Mesendoderm (in vitro differentiated cells): ENCODE results near the gene SH3TC2.

Source experiments
- DNase-seq: peaks from one replicate; pipeline ENCODE4 v3.0.0; 2013
- H2AK5ac ChIP-seq: 2 replicates; pipeline ENCODE4 v1.6.1; 2013; ENCODE audit warnings: low read length, inconsistent platforms
- H2BK120ac ChIP-seq: 2 replicates; pipeline ENCODE4 v1.6.1; 2013; ENCODE audit warnings: low read depth, mild to moderate bottlenecking, low read length, moderate library complexity, mixed read lengths
- H2BK15ac ChIP-seq: replicated peaks from 2 replicates; pipeline ENCODE4 v1.6.1; 2013; ENCODE audit warnings: low read depth, mild to moderate bottlenecking, moderate library complexity
- H2BK5ac ChIP-seq: 2 replicates; pipeline ENCODE4 v1.6.1; 2013; ENCODE audit warnings: low read length, inconsistent platforms
- H3K18ac ChIP-seq: 2 replicates; pipeline ENCODE4 v1.6.1; 2013; ENCODE audit warnings: mild to moderate bottlenecking, low read length, mixed read lengths
- H3K23ac ChIP-seq: one replicate; pipeline ENCODE4 v1.6.1; 2013; ENCODE audit warnings: low read length
- H3K27ac ChIP-seq: 2 replicates; pipeline ENCODE4 v1.5.1; 2013; ENCODE audit warnings: low read depth, mild to moderate bottlenecking, inconsistent platforms, low read length, moderate library complexity
- H3K27me3 ChIP-seq: 2 replicates; pipeline ENCODE4 v1.6.1; 2013; ENCODE audit warnings: low read length, control low read depth, mild to moderate bottlenecking, inconsistent platforms; ENCODE audit not compliant: insufficient read depth, poor library complexity
- H3K36me3 ChIP-seq: 2 replicates; pipeline ENCODE4 v1.6.1; 2013; ENCODE audit warnings: low read length, inconsistent platforms; ENCODE audit not compliant: control insufficient read depth, insufficient read depth
- H3K4ac ChIP-seq: one replicate; pipeline ENCODE4 v1.6.1; 2013; ENCODE audit warnings: low read depth, mild to moderate bottlenecking, low read length, moderate library complexity
- H3K4me1 ChIP-seq: 2 replicates; pipeline ENCODE4 v1.6.1; 2013; ENCODE audit warnings: low read depth, low read length, inconsistent platforms; ENCODE audit not compliant: control insufficient read depth
- H3K4me2 ChIP-seq: 2 replicates; pipeline ENCODE4 v1.6.1; 2013; ENCODE audit warnings: low read length
- H3K4me3 ChIP-seq: 2 replicates; pipeline ENCODE4 v1.5.1; 2013; ENCODE audit warnings: mild to moderate bottlenecking, low read length
- H3K56ac ChIP-seq: one replicate; pipeline ENCODE4 v1.6.1; 2013; ENCODE audit warnings: low read length
- H3K79me1 ChIP-seq: 2 replicates; pipeline ENCODE4 v1.6.1; 2013; ENCODE audit warnings: low read length, inconsistent platforms
- H3K79me2 ChIP-seq: 2 replicates; pipeline ENCODE4 v1.6.1; 2013; ENCODE audit warnings: mild to moderate bottlenecking, low read length; ENCODE audit not compliant: control insufficient read depth, insufficient read depth
- H3K9ac ChIP-seq: 2 replicates; pipeline ENCODE4 v1.6.1; 2013; ENCODE audit warnings: low read length, inconsistent platforms
- H4K5ac ChIP-seq: one replicate; pipeline ENCODE4 v1.6.1; 2013; ENCODE audit warnings: low read length
- H4K8ac ChIP-seq: one replicate; pipeline ENCODE4 v1.6.1; 2013; ENCODE audit warnings: low read depth, mild to moderate bottlenecking, control low read depth, low read length, moderate library complexity
- WGBS: extraction: QIAGEN DNeasy Blood & Tissue Kit; methylation state at CpG from one replicate; pipeline ENCODE4 v1.1.7; 2013; ENCODE audit warnings: low lambda C conversion rate, missing lambda C conversion rate; ENCODE audit not compliant: insufficient coverage; ENCODE audit errors: extremely low coverage; 5-methylcytosine and 5-hydroxymethylcytosine counted together

SH3TC2 gene

DNA sequence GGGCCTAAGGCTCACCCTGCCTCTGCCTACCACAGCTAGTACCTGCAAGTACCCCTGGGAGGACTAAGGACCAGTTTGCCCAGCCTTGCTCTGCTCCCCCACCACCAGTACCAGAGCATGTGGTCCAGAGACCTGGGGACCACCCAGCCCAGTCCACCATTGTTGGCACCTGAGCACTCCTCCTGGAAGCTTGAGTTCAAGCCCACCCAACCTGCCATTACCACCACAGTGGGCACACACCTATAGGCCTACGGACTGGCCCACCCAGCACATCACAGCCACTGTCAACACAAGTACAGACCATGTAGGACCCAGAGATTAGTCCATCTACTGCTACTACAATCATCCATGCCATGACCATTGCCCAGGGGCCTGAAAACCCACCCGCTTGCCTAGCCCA is 30.8 kb upstream of the SH3TC2 start:
- WGBS = no CpG with 5 or more reads among the region's 2 CpGs
- no peak overlapping the region for H3K23ac ChIP-seq
- H3K4me3 ChIP-seq = no peak overlapping the region
- H3K18ac ChIP-seq = no peak overlapping the region
- H3K4ac ChIP-seq = no peak overlapping the region
- no peak overlapping the region for H4K5ac ChIP-seq
- H3K4me1 ChIP-seq = no peaks in the 10 kb centered on the region
- no peaks in the 10 kb centered on the region for H3K79me2 ChIP-seq
- DNase-seq = no peak
- no peak overlapping the region for H4K8ac ChIP-seq
- no peaks in the 10 kb centered on the region for H3K27me3 ChIP-seq
- no peak overlapping the region for H3K27ac ChIP-seq
- H3K9ac ChIP-seq = no peak overlapping the region
- no peak overlapping the region for H3K56ac ChIP-seq
- H2AK5ac ChIP-seq = no peak overlapping the region
- H2BK5ac ChIP-seq = no peak overlapping the region
- no peak overlapping the region for H3K4me2 ChIP-seq
- no peaks in the 10 kb centered on the region for H3K79me1 ChIP-seq
- no peak overlapping the region for H2BK120ac ChIP-seq
- H2BK15ac ChIP-seq = no peak overlapping the region
- H3K36me3 ChIP-seq = no peaks in the 10 kb centered on the region

GRCh38 chr5:149089796-149090195 is 26.9 kb upstream of the SH3TC2 start:
- Histone ChIP-seq H3K27me3 (no peaks in the 10 kb centered on the region), H3K27ac (no peak overlapping the region), H3K56ac (no peak overlapping the region), H3K4ac (no peak overlapping the region), H3K23ac (no peak overlapping the region), H3K79me2 (no peaks in the 10 kb centered on the region), H3K4me2 (no peak overlapping the region), H3K18ac (no peak overlapping the region), H2BK15ac (no peak overlapping the region), H3K4me1 (no peaks in the 10 kb centered on the region), H4K5ac (no peak overlapping the region), H3K4me3 (no peak overlapping the region), H2BK120ac (no peak overlapping the region), H2AK5ac (no peak overlapping the region), H2BK5ac (no peak overlapping the region), H3K36me3 (no peaks in the 10 kb centered on the region), H3K79me1 (no peaks in the 10 kb centered on the region), H4K8ac (no peak overlapping the region), H3K9ac (no peak overlapping the region)
- WGBS = no CpG with 5 or more reads among the region's 2 CpGs
- DNase-seq = no peak

DNA sequence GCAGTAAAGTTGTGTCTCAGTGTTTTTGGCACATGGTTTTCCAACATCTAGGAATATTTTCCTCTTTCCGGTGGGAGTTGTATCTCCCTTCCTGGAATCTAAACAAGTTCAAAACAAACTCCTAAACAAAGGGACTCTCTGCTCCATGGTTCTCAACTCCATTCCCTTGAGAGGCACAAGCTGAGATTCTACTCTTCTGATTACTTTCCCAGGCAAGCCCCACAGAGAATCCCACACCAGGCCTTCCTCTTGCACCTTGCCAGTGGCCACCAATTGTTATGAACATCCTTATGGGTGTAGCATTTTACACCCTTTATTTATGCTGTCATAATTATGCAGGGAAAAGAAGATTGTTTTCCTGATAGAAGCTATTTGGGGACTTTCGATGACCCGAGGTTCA is 25.8 kb upstream of the SH3TC2 start:
- no peak overlapping the region for H2BK5ac ChIP-seq
- no peak overlapping the region for H3K4ac ChIP-seq
- H4K8ac ChIP-seq = no peak overlapping the region
- H3K4me1 ChIP-seq = no peaks in the 10 kb centered on the region
- no peak for DNase-seq
- no peak overlapping the region for H3K27ac ChIP-seq
- H3K9ac ChIP-seq = no peak overlapping the region
- no peaks in the 10 kb centered on the region for H3K79me1 ChIP-seq
- no peak overlapping the region for H3K4me3 ChIP-seq
- H3K79me2 ChIP-seq = no peaks in the 10 kb centered on the region
- no peaks in the 10 kb centered on the region for H3K27me3 ChIP-seq
- H4K5ac ChIP-seq = no peak overlapping the region
- H3K23ac ChIP-seq = no peak overlapping the region
- H2BK15ac ChIP-seq = no peak overlapping the region
- H3K56ac ChIP-seq = no peak overlapping the region
- H2BK120ac ChIP-seq = no peak overlapping the region
- H3K4me2 ChIP-seq = no peak overlapping the region
- no peak overlapping the region for H2AK5ac ChIP-seq
- no peaks in the 10 kb centered on the region for H3K36me3 ChIP-seq
- no peak overlapping the region for H3K18ac ChIP-seq
- WGBS = no CpG with 5 or more reads among the region's 3 CpGs

DNA sequence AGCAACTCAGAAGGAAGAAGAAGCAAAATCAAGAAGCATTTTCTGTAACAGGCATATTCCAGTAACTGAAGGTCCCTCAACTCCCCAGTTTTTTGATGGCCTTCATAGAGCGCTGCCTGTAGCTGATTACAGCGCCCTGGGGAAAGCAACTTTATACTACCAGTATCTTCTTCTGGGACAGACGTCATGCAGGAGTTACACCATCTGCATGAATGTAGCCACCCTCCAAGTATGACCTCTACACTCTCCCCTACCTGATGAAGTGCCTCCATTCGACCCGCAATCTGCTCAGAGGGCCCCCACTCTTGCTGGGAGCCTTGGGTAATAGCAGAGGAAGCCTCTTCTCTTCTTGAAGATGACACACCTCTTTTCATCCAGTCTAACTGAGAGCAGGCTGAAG is 21.0 kb upstream of the SH3TC2 start:
- no peak overlapping the region for H2AK5ac ChIP-seq
- H3K4ac ChIP-seq = no peak overlapping the region
- H3K27me3 ChIP-seq = no peaks in the 10 kb centered on the region
- H3K79me2 ChIP-seq = no peaks in the 10 kb centered on the region
- H3K4me1 ChIP-seq = no peaks in the 10 kb centered on the region
- WGBS = no CpG with 5 or more reads among the region's 5 CpGs
- no peak overlapping the region for H3K23ac ChIP-seq
- no peaks in the 10 kb centered on the region for H3K79me1 ChIP-seq
- no peak overlapping the region for H3K56ac ChIP-seq
- no peak overlapping the region for H2BK5ac ChIP-seq
- H3K18ac ChIP-seq = no peak overlapping the region
- H3K4me3 ChIP-seq = no peak overlapping the region
- no peak overlapping the region for H4K8ac ChIP-seq
- H2BK120ac ChIP-seq = no peak overlapping the region
- DNase-seq = no peak
- H4K5ac ChIP-seq = no peak overlapping the region
- H3K4me2 ChIP-seq = no peak overlapping the region
- no peak overlapping the region for H3K27ac ChIP-seq
- H2BK15ac ChIP-seq = no peak overlapping the region
- H3K36me3 ChIP-seq = no peaks in the 10 kb centered on the region
- no peak overlapping the region for H3K9ac ChIP-seq

DNA sequence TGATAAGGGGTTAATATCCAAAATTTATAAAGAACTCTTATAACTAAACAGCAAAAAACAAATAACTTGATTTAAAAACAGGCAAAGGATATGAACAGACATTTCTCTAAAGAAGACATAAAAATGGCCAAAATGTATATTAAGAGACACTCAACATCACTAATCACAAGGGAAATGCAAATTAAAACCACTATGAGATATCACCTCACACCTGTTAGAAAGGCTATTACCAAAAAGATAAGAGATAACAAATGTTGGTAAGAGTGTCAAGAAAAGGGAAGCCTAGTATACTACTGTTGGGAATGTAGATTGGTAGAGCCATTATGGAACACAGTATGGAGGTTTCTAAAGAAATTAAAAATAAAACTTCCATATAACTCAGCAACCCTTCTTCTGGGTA is 19.4 kb upstream of the SH3TC2 start:
- Histone ChIP-seq H2BK15ac (no peak overlapping the region), H2AK5ac (no peak overlapping the region), H3K4me2 (no peak overlapping the region), H3K27me3 (no peaks in the 10 kb centered on the region), H3K9ac (no peak overlapping the region), H4K8ac (no peak overlapping the region), H3K23ac (no peak overlapping the region), H3K4me1 (no peaks in the 10 kb centered on the region), H3K79me2 (no peaks in the 10 kb centered on the region), H3K18ac (no peak overlapping the region), H3K4ac (no peak overlapping the region), H3K36me3 (no peaks in the 10 kb centered on the region), H3K56ac (no peak overlapping the region), H2BK5ac (no peak overlapping the region), H3K79me1 (no peaks in the 10 kb centered on the region), H2BK120ac (no peak overlapping the region), H4K5ac (no peak overlapping the region), H3K27ac (no peak overlapping the region), H3K4me3 (no peak overlapping the region)
- peak; percentile 72 for DNase-seq

DNA sequence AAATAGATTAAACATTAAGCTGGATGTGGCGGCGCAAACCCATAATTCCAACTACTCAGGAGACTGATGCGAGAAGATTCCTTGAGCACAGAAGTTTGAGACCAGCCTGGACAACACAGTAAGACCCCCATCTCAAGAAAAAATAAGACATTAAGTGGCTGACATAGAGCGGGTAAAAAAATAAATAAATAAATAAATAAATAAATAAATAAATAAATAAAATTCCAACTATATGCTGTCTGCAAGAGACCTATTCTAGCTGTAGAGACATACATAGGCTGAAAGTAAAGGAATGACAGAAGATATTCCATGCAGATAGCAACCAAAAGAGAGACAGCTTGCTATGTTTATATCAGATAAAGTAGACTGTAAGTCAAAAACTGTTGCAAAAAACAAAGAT is 17.4 kb upstream of the SH3TC2 start:
- H2BK15ac ChIP-seq = no peak overlapping the region
- no peaks in the 10 kb centered on the region for H3K79me2 ChIP-seq
- no peak overlapping the region for H3K9ac ChIP-seq
- H3K27ac ChIP-seq = no peak overlapping the region
- no peaks in the 10 kb centered on the region for H3K79me1 ChIP-seq
- no peak overlapping the region for H2BK120ac ChIP-seq
- no peak overlapping the region for H3K18ac ChIP-seq
- no peak overlapping the region for H4K5ac ChIP-seq
- H3K4me1 ChIP-seq = no peaks in the 10 kb centered on the region
- no peak overlapping the region for H2BK5ac ChIP-seq
- no peak for DNase-seq
- H3K27me3 ChIP-seq = no peaks in the 10 kb centered on the region
- no peak overlapping the region for H4K8ac ChIP-seq
- no peak overlapping the region for H3K56ac ChIP-seq
- no peak overlapping the region for H3K4me3 ChIP-seq
- no peak overlapping the region for H3K4ac ChIP-seq
- no peak overlapping the region for H2AK5ac ChIP-seq
- H3K23ac ChIP-seq = no peak overlapping the region
- no CpG with 5 or more reads among the region's 4 CpGs for WGBS
- H3K36me3 ChIP-seq = no peaks in the 10 kb centered on the region
- H3K4me2 ChIP-seq = no peak overlapping the region
